Measurements from ENCODE around the gene SOWAHB.

The SOWAHB gene

DNA sequence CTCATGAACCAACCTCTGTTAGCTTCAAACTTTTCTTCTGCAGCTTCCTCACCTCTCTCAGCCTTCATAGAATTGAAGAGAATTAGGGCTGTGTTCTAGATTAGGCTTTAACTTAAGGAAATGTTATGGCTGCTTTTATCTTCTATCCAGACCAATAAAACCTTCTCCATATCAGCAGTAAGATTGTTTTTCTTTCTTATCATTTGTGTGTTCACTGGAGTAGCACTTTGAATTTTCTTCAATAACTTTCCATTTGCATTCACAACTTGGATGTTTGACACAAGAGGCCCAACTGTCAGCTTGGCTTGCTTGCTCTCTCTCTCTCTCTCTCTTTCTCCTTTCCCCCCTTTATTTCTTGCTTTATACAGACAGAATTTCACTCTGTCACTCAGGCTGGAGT lies 22.8 kb upstream of the SOWAHB start:
- Histone ChIP-seq H3K9ac (ENCODE audit: low read depth, low read length) (no peak overlapping the region), H3K4me3 (ENCODE audit: low read depth, low read length) (no peak overlapping the region), H3K4me1 (ENCODE audit: control insufficient read depth, insufficient read depth, low read length) (no peaks in the 10 kb centered on the region), H3K27me3 (ENCODE audit: control insufficient read depth, insufficient read depth, low read length) (no peaks in the 10 kb centered on the region), H3K36me3 (ENCODE audit: control insufficient read depth, insufficient read depth, low read length) (no peaks in the 10 kb centered on the region), H3K9me3 (ENCODE audit: control insufficient read depth, insufficient read depth, low read length) (no peaks in the 10 kb centered on the region)

- Histone ChIP-seq H3K36me3 (ENCODE audit: control insufficient read depth, insufficient read depth, low read length) (no peaks in the 10 kb centered on the region), H3K9me3 (ENCODE audit: control insufficient read depth, insufficient read depth, low read length) (no peaks in the 10 kb centered on the region)
Observed at GRCh38 chr4:76909711-76910110, 11.8 kb upstream of the SOWAHB start.

GRCh38 chr4:76905521-76905920 lies 7.6 kb upstream of the SOWAHB start:
- no peaks in the 10 kb centered on the region for H3K36me3 ChIP-seq (ENCODE audit: control insufficient read depth, insufficient read depth, low read length)
- H3K9ac ChIP-seq (ENCODE audit: low read depth, low read length) = no peak overlapping the region
- no peaks in the 10 kb centered on the region for H3K9me3 ChIP-seq (ENCODE audit: control insufficient read depth, insufficient read depth, low read length)
- H3K4me1 ChIP-seq (ENCODE audit: control insufficient read depth, insufficient read depth, low read length) = no peaks in the 10 kb centered on the region
- peaks cover 3% of the 10 kb centered on the region for H3K27me3 ChIP-seq (ENCODE audit: control insufficient read depth, insufficient read depth, low read length)
- H3K4me3 ChIP-seq (ENCODE audit: low read depth, low read length) = no peak overlapping the region

More at GRCh38 chr4:76909711-76910110, 11.8 kb upstream of the SOWAHB start:
- H3K27me3 ChIP-seq (ENCODE audit: control insufficient read depth, insufficient read depth, low read length) = no peaks in the 10 kb centered on the region
- no peaks in the 10 kb centered on the region for H3K4me1 ChIP-seq (ENCODE audit: control insufficient read depth, insufficient read depth, low read length)
- H3K4me3 ChIP-seq (ENCODE audit: low read depth, low read length) = no peak overlapping the region
- H3K9ac ChIP-seq (ENCODE audit: low read depth, low read length) = no peak overlapping the region

- Histone ChIP-seq H3K27me3 (ENCODE audit: control insufficient read depth, insufficient read depth, low read length) (peaks cover 9% of the 10 kb centered on the region), H3K9ac (ENCODE audit: low read depth, low read length) (no peak overlapping the region), H3K9me3 (ENCODE audit: control insufficient read depth, insufficient read depth, low read length) (no peaks in the 10 kb centered on the region), H3K36me3 (ENCODE audit: control insufficient read depth, insufficient read depth, low read length) (no peaks in the 10 kb centered on the region), H3K4me1 (ENCODE audit: control insufficient read depth, insufficient read depth, low read length) (no peaks in the 10 kb centered on the region), H3K4me3 (ENCODE audit: low read depth, low read length) (no peak overlapping the region)
Observed at GRCh38 chr4:76904646-76905190, 6.8 kb upstream of the SOWAHB start.

- H3K4me1 ChIP-seq (ENCODE audit: control insufficient read depth, insufficient read depth, low read length) = no peaks in the 10 kb centered on the region
- H3K36me3 ChIP-seq (ENCODE audit: control insufficient read depth, insufficient read depth, low read length) = no peaks in the 10 kb centered on the region
- peaks cover 31% of the 10 kb centered on the region for H3K27me3 ChIP-seq (ENCODE audit: control insufficient read depth, insufficient read depth, low read length)
- no peaks in the 10 kb centered on the region for H3K9me3 ChIP-seq (ENCODE audit: control insufficient read depth, insufficient read depth, low read length)
- H3K4me3 ChIP-seq (ENCODE audit: low read depth, low read length) = no peak overlapping the region
- H3K9ac ChIP-seq (ENCODE audit: low read depth, low read length) = no peak overlapping the region
Observed at GRCh38 chr4:76902233-76902890, 4.4 kb upstream of the SOWAHB start.

- no peak overlapping the region for H3K9ac ChIP-seq (ENCODE audit: low read depth, low read length)
Observed at GRCh38 chr4:76898949-76899645, 1.2 kb upstream of the SOWAHB start.

GRCh38 chr4:76898385-76898692 lies 395 bp upstream of the SOWAHB start:
- Histone ChIP-seq H3K27me3 (ENCODE audit: control insufficient read depth, insufficient read depth, low read length) (peaks cover 64% of the 10 kb centered on the region), H3K4me3 (ENCODE audit: low read depth, low read length) (peak overlapping the region; percentile 59)

More at GRCh38 chr4:76898949-76899645, 1.2 kb upstream of the SOWAHB start:
- Histone ChIP-seq H3K27me3 (ENCODE audit: control insufficient read depth, insufficient read depth, low read length) (peaks cover 62% of the 10 kb centered on the region), H3K4me1 (ENCODE audit: control insufficient read depth, insufficient read depth, low read length) (no peaks in the 10 kb centered on the region), H3K4me3 (ENCODE audit: low read depth, low read length) (no peak overlapping the region), H3K9me3 (ENCODE audit: control insufficient read depth, insufficient read depth, low read length) (no peaks in the 10 kb centered on the region), H3K36me3 (ENCODE audit: control insufficient read depth, insufficient read depth, low read length) (no peaks in the 10 kb centered on the region)

DNA sequence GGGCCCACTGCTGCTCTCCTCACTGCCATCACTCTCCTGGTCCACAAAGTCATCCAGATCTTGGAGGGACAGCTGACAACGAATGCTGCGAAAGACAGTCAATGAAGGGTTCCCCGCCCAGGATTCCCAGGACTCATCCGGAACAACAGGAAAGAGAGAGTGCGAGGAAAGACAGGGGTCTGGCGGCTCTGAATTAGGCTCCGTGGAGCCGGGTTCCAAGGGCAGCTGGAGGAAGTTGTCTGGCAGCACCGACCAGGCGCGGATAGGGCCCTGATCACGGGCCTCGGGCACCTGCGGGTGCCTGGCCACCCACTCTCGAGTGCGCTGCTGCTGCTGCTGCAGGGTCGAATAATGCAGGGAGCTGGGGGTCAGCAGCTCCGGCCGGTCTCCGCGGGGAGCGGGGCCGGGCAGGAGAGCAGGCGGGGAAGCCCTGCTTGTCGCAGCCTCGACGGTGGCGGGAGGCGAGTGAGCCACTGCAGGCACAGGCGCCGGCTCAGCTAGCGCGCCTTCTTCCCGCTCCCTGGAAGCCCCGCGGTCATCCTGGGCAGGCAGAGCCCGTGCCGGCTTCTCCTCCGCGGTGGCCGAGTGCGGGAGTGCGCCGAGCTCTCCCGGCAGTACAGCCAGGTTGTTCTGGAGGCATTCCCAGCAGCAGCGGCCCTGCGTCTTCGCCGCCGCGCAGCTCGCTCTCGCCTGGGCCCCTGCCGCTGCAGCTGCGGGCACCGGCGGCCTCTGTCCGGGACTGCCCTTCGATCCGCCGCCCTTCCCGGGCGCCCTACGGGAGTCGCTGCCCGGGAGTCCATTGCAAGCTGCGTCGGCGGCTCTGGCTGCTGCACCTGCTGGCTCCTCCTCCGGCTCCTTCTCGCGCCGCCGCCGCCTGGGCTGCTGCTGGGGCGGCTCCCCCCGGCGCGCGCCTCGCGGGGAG lies 1.1 kb downstream of the SOWAHB start:
- peak overlapping the region; percentile 59 for H3K4me3 ChIP-seq (ENCODE audit: low read depth, low read length)
- peaks cover 68% of the 10 kb centered on the region for H3K27me3 ChIP-seq (ENCODE audit: control insufficient read depth, insufficient read depth, low read length)
- no peaks in the 10 kb centered on the region for H3K9me3 ChIP-seq (ENCODE audit: control insufficient read depth, insufficient read depth, low read length)
- no peaks in the 10 kb centered on the region for H3K4me1 ChIP-seq (ENCODE audit: control insufficient read depth, insufficient read depth, low read length)
- H3K9ac ChIP-seq (ENCODE audit: low read depth, low read length) = no peak overlapping the region
- H3K36me3 ChIP-seq (ENCODE audit: control insufficient read depth, insufficient read depth, low read length) = no peaks in the 10 kb centered on the region

More at GRCh38 chr4:76898385-76898692, 395 bp upstream of the SOWAHB start:
- Histone ChIP-seq H3K36me3 (ENCODE audit: control insufficient read depth, insufficient read depth, low read length) (no peaks in the 10 kb centered on the region), H3K9ac (ENCODE audit: low read depth, low read length) (no peak overlapping the region), H3K9me3 (ENCODE audit: control insufficient read depth, insufficient read depth, low read length) (no peaks in the 10 kb centered on the region), H3K4me1 (ENCODE audit: control insufficient read depth, insufficient read depth, low read length) (no peaks in the 10 kb centered on the region)

DNA sequence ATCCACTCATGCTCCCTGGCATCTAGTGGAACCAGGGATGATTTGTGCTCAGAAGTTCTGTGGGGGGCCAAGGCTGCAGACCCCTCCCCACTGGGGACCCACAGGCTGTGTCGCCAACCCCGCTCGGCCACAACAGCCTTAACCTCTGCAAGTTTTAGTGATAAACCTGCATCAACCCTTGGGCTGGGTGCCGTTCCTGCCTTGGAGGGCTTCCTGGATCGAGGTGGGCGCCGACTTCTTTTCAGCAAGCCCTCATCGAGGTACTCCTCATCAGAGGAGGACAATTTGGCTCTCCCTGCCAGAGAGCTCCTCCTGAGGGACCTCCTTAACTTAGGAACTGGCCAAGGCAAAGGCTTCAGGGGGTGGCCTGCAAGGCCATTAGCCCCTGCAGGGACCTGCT lies 1.9 kb downstream of the SOWAHB start:
- H3K9ac ChIP-seq (ENCODE audit: low read depth, low read length) = no peak overlapping the region
- H3K4me1 ChIP-seq (ENCODE audit: control insufficient read depth, insufficient read depth, low read length) = no peaks in the 10 kb centered on the region
- no peaks in the 10 kb centered on the region for H3K36me3 ChIP-seq (ENCODE audit: control insufficient read depth, insufficient read depth, low read length)
- H3K4me3 ChIP-seq (ENCODE audit: low read depth, low read length) = no peak overlapping the region
- no peaks in the 10 kb centered on the region for H3K9me3 ChIP-seq (ENCODE audit: control insufficient read depth, insufficient read depth, low read length)
- peaks cover 70% of the 10 kb centered on the region for H3K27me3 ChIP-seq (ENCODE audit: control insufficient read depth, insufficient read depth, low read length)

GRCh38 chr4:76895619-76896018 lies 2.3 kb downstream of the SOWAHB start:
- Histone ChIP-seq H3K9ac (ENCODE audit: low read depth, low read length) (no peak overlapping the region), H3K4me1 (ENCODE audit: control insufficient read depth, insufficient read depth, low read length) (no peaks in the 10 kb centered on the region), H3K27me3 (ENCODE audit: control insufficient read depth, insufficient read depth, low read length) (peaks cover 69% of the 10 kb centered on the region), H3K36me3 (ENCODE audit: control insufficient read depth, insufficient read depth, low read length) (no peaks in the 10 kb centered on the region), H3K4me3 (ENCODE audit: low read depth, low read length) (no peak overlapping the region), H3K9me3 (ENCODE audit: control insufficient read depth, insufficient read depth, low read length) (no peaks in the 10 kb centered on the region)

- Histone ChIP-seq H3K27me3 (ENCODE audit: control insufficient read depth, insufficient read depth, low read length) (peaks cover 63% of the 10 kb centered on the region), H3K9ac (ENCODE audit: low read depth, low read length) (no peak overlapping the region), H3K36me3 (ENCODE audit: control insufficient read depth, insufficient read depth, low read length) (no peaks in the 10 kb centered on the region), H3K9me3 (ENCODE audit: control insufficient read depth, insufficient read depth, low read length) (no peaks in the 10 kb centered on the region), H3K4me3 (ENCODE audit: low read depth, low read length) (no peak overlapping the region), H3K4me1 (ENCODE audit: control insufficient read depth, insufficient read depth, low read length) (no peaks in the 10 kb centered on the region)
Observed at GRCh38 chr4:76894537-76895255, 3.2 kb downstream of the SOWAHB start.
